DND-41 (cell line): ENCODE measurements around the gene RAB11FIP3.

Experiments used
- ATAC-seq: fragments of 200-7000 bp; cut with Tn5 transposase; 3 replicates; pipeline ENCODE4 v1.9.1; 2021; ENCODE audit warnings: low read depth; ENCODE audit not compliant: insufficient read depth
- DNase-seq: peaks from one replicate; pipeline ENCODE4 v3.0.0-alpha.2; 2020
- H2AFZ ChIP-seq: 2 replicates; pipeline ENCODE4 v1.6.0; 2012; ENCODE audit warnings: low read depth, low read length
- H3K27ac ChIP-seq: 2 replicates; pipeline ENCODE4 v1.5.1; 2012; ENCODE audit warnings: low read length, inconsistent platforms
- H3K27me3 ChIP-seq: fragments of 200-600 bp; sonication (generic); 2 replicates; pipeline ENCODE4 v1.6.0; 2012; ENCODE audit warnings: low read length, mild to moderate bottlenecking, inconsistent platforms; ENCODE audit not compliant: insufficient read depth, poor library complexity
- H3K36me3 ChIP-seq: 2 replicates; pipeline ENCODE4 v1.5.1; 2012; ENCODE audit warnings: low read length, inconsistent platforms; ENCODE audit not compliant: insufficient read depth
- H3K4me1 ChIP-seq: 2 replicates; pipeline ENCODE4 v1.5.1; 2012; ENCODE audit warnings: mild to moderate bottlenecking, low read length; ENCODE audit not compliant: insufficient read depth
- H3K4me2 ChIP-seq: 2 replicates; pipeline ENCODE4 v1.6.0; 2012; ENCODE audit warnings: mild to moderate bottlenecking, moderate library complexity, low read length, inconsistent platforms; ENCODE audit not compliant: insufficient read depth
- H3K4me3 ChIP-seq, 2 experiments: fragments of 200-600 bp in 1 of 2; shearing (Covaris generic) in 1 of 2; 2 replicates each; pipeline ENCODE4 v1.5.1; 2012 to 2016; ENCODE audit warnings: inconsistent platforms in 2 of 2, low read length in 2 of 2, mild to moderate bottlenecking in 2 of 2, low read depth in 1 of 2, moderate library complexity in 1 of 2
- H3K79me2 ChIP-seq: 2 replicates; pipeline ENCODE4 v1.6.0; 2012; ENCODE audit warnings: low read length, inconsistent platforms; ENCODE audit not compliant: insufficient read depth
- H3K9ac ChIP-seq: 2 replicates; pipeline ENCODE4 v1.6.0; 2012; ENCODE audit warnings: low read depth, mild to moderate bottlenecking, inconsistent platforms, low read length, moderate library complexity
- H3K9me3 ChIP-seq: 2 replicates; pipeline ENCODE4 v1.5.1; 2012; ENCODE audit warnings: low read length, moderate library complexity, mild to moderate bottlenecking, inconsistent platforms; ENCODE audit not compliant: insufficient read depth, severe bottlenecking
- H4K20me1 ChIP-seq: 2 replicates; pipeline ENCODE4 v1.6.0; 2012; ENCODE audit warnings: low read length; ENCODE audit not compliant: insufficient read depth
- CTCF ChIP-seq: IDR thresholded peaks from 2 replicates; pipeline ENCODE4 v1.5.1; 2012; ENCODE audit warnings: borderline replicate concordance, low read length, moderate library complexity, mild to moderate bottlenecking; ENCODE audit not compliant: poor library complexity, severe bottlenecking; ENCODE audit errors: extremely low read depth
- EZH2 ChIP-seq: IDR thresholded peaks from 3 replicates; pipeline ENCODE4 v1.6.1; 2012; ENCODE audit warnings: borderline replicate concordance, low read depth, mild to moderate bottlenecking, moderate library complexity, low read length, inconsistent platforms; ENCODE audit not compliant: severe bottlenecking

Gene RAB11FIP3

DNA sequence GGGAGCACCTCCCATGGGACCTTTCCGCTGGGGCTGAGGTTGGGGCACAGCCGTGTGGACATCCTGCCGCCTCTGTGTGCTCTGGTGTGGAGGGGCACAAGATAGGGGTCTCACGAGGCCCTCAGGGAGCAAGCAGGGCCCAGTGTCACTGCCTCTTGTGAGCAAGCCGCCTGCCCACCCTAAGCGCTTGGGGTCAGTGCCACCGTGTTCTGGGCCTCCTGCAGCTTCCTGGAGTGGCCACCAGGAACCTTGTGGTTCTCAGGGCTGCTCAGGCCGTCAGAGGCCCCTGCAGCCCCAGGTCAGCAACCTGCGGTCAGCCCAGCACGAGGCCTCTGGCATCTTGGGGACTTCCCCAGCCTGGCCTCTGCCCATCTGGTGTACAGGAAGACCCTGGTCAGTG, 88.5 kb downstream of the RAB11FIP3 start:
- Histone ChIP-seq H3K27ac (no peak overlapping the region), H3K79me2 (no peaks in the 10 kb centered on the region), H3K4me2 (no peak overlapping the region), H3K36me3 (peaks cover 57% of the 10 kb centered on the region), H4K20me1 (peaks cover 6% of the 10 kb centered on the region; the same call in 1 of the 2 replicates), H3K9ac (no peak overlapping the region), H3K4me1 (no peaks in the 10 kb centered on the region), H3K27me3 (no peaks in the 10 kb centered on the region), H3K9me3 (no peaks in the 10 kb centered on the region), H2AFZ (no peak overlapping the region), H3K4me3 (no peak overlapping the region)
- ATAC-seq, result no peak
- no peak for DNase-seq
- TF ChIP-seq CTCF (no peak), EZH2 (no peak)

DNA sequence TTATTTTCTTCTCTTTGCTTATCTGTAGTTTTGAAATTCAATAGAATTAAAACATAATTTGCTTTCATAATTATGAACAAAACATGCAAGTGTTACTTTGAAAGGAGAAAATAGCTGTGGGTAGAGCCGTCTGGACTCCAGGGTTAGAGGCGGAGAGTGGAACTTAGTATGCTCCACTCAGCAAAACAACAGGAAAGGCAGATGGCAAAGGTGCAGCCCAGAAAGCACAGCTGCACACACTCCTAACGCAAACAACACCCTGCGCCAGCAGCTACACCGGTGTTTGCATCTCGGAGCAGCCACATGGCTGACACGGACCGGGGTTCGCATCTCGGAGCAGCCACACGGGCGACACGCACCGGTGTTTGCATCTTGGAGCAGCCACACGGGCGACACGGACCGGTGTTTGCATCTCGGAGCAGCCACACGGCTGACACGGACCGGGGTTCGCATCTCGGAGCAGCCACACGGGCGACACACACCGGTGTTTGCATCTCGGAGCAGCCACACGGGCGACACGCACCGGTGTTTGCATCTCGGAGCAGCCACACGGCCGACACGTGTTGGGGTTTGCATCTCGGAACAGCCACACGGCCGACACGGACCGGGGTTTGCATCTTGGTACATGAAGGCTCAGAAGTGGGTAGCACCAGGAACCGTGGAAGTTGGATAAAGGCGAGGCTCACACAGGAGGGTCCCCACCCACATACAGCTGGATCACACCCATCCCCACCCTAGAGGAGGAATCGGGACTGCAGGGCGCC, 89.9 kb downstream of the RAB11FIP3 start:
- Histone ChIP-seq H3K9ac (no peak overlapping the region), H3K4me2 (no peak overlapping the region), H3K27ac (no peak overlapping the region), H4K20me1 (peaks cover 3% of the 10 kb centered on the region), H3K4me1 (no peaks in the 10 kb centered on the region), H3K9me3 (no peaks in the 10 kb centered on the region), H3K36me3 (peaks cover 58% of the 10 kb centered on the region), H2AFZ (no peak overlapping the region), H3K27me3 (no peaks in the 10 kb centered on the region), H3K4me3 (no peak overlapping the region), H3K79me2 (no peaks in the 10 kb centered on the region)
- ATAC-seq (no peak), DNase-seq (no peak)
- TF ChIP-seq EZH2, result no peak
- TF ChIP-seq CTCF, result no peak

- no peak for ATAC-seq
These were observed 90.4 kb downstream of the RAB11FIP3 start for GRCh38 chr16:515939-516226.

More at GRCh38 chr16:515939-516226, 90.4 kb downstream of the RAB11FIP3 start:
- no peak overlapping the region for H3K4me2 ChIP-seq
- no peak overlapping the region for H3K9ac ChIP-seq
- TF ChIP-seq EZH2, result no peak
- TF ChIP-seq CTCF, result no peak
- DNase-seq, result no peak
- H3K79me2 ChIP-seq, result no peaks in the 10 kb centered on the region
- H3K36me3 ChIP-seq, result peaks cover 59% of the 10 kb centered on the region
- H3K4me1 ChIP-seq, result no peaks in the 10 kb centered on the region
- H3K9me3 ChIP-seq, result no peaks in the 10 kb centered on the region
- H3K27ac ChIP-seq, result no peak overlapping the region
- peaks cover 3% of the 10 kb centered on the region for H4K20me1 ChIP-seq
- H2AFZ ChIP-seq, result no peak overlapping the region
- H3K27me3 ChIP-seq, result no peaks in the 10 kb centered on the region
- no peak overlapping the region for H3K4me3 ChIP-seq
